ENCODE results near the gene LSAMP. TPM values are rescaled to one million over a fixed set of nuclear protein-coding genes. Genes with fewer than 3 reads are reported as not detected.

Gene LSAMP
- total and polyA plus RNA-seq, 9 of the 15 experiments (the other 6 are each of a cell fraction or from before 2014, with no cell fraction given): 0.09 to 0.11 TPM; not detected in 7

DNA sequence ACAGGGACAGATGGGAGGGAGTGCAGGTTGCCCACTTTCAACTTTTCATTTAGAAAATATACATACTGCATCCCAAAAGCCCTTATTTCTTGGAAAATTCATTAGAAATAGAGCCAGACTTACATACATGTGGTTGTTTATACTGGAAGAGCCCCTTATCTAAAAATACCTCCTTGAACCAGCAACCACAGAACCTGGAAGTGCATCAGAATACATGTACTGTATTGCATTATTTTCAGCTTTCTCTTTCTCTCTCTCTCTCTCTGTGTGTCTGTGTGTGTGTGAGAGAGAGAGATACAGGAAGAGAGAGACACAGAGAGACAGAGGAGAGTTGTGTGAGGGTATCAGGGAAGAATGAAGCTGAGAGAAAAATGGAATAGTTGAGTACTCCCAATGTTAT, 29.5 kb upstream of the LSAMP start:
- H3K4me1 ChIP-seq (replicated peaks in 1 of 2; ENCODE audit: control insufficient read depth in 2 of 2, insufficient read depth in 2 of 2, low read length in 2 of 2): no peaks in the 10 kb centered on the region
- no peak overlapping the region for H3K27ac ChIP-seq (ENCODE audit: extremely low read depth, low read depth, low read length)
- intact Hi-C loops (cut with micrococcal nuclease) (no loop called here), in situ Hi-C loops (cut with MboI) (no loop called here)
- H3K4me2 ChIP-seq (ENCODE audit: insufficient read depth, low read length): no peak overlapping the region
- ChIA-PET POLR2A (no interaction called here), CTCF (ENCODE audit: low intra/inter-chr PET ratio) (no interaction called here)
- no peaks in the 10 kb centered on the region for H3K9me3 ChIP-seq (replicated peaks; ENCODE audit: control insufficient read depth, insufficient read depth, low read depth, low read length)
- no peak overlapping the region for H3K4me3 ChIP-seq
- H3K27me3 ChIP-seq (ENCODE audit: control insufficient read depth in 2 of 2, insufficient read depth in 2 of 2, low read length in 2 of 2): no peaks in the 10 kb centered on the region
- no peak for ATAC-seq
- H4K20me1 ChIP-seq (replicated peaks; ENCODE audit: control insufficient read depth, insufficient read depth, low read length): no peaks in the 10 kb centered on the region
- BruUV-seq (replicated peaks): no TSS peak
- TF ChIP-seq NCOA2 (IDR thresholded peaks at IDR 0.05; ENCODE audit: partially characterized antibody in 2 of 2): no peak
- TF ChIP-seq, protein P1, sequence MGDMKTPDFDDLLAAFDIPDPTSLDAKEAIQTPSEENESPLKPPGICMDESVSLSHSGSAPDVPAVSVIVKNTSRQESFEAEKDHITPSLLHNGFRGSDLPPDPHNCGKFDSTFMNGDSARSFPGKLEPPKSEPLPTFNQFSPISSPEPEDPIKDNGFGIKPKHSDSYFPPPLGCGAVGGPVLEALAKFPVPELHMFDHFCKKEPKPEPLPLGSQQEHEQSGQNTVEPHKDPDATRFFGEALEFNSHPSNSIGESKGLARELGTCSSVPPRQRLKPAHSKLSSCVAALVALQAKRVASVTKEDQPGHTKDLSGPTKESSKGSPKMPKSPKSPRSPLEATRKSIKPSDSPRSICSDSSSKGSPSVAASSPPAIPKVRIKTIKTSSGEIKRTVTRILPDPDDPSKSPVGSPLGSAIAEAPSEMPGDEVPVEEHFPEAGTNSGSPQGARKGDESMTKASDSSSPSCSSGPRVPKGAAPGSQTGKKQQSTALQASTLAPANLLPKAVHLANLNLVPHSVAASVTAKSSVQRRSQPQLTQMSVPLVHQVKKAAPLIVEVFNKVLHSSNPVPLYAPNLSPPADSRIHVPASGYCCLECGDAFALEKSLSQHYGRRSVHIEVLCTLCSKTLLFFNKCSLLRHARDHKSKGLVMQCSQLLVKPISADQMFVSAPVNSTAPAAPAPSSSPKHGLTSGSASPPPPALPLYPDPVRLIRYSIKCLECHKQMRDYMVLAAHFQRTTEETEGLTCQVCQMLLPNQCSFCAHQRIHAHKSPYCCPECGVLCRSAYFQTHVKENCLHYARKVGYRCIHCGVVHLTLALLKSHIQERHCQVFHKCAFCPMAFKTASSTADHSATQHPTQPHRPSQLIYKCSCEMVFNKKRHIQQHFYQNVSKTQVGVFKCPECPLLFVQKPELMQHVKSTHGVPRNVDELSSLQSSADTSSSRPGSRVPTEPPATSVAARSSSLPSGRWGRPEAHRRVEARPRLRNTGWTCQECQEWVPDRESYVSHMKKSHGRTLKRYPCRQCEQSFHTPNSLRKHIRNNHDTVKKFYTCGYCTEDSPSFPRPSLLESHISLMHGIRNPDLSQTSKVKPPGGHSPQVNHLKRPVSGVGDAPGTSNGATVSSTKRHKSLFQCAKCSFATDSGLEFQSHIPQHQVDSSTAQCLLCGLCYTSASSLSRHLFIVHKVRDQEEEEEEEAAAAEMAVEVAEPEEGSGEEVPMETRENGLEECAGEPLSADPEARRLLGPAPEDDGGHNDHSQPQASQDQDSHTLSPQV (IDR thresholded peaks at IDR 0.05): no peak
- TF ChIP-seq KLF1 (tag; IDR thresholded peaks at IDR 0.05): no peak
- no peak for TF ChIP-seq NR2F6 (CRISPR knock-in tag; IDR thresholded peaks at IDR 0.05)
- no peaks in the 10 kb centered on the region for H3K9me1 ChIP-seq (ENCODE audit: control insufficient read depth, insufficient read depth, low read length)
- H2AFZ ChIP-seq (ENCODE audit: low read depth, low read length): no peak overlapping the region
- no peak for FAIRE-seq
- no peaks in the 10 kb centered on the region for H3K79me2 ChIP-seq (ENCODE audit: control insufficient read depth, insufficient read depth, low read length)
- no peaks in the 10 kb centered on the region for H3K36me3 ChIP-seq (ENCODE audit: control insufficient read depth, insufficient read depth, low read length)
- H3K9ac ChIP-seq (ENCODE audit: insufficient read depth in 1 of 2, low read depth in 2 of 2, low read length in 2 of 2): no peak overlapping the region
- DNase-seq (ENCODE audit: extremely low read depth in 1 of 4, low spot score in 3 of 4): no peak
